VCaP (cell line): ENCODE results near the gene OTUD7B.

Experiments used
- H3K27ac ChIP-seq: fragments of 450-650 bp; 2 replicates; pipeline ENCODE4 v1.5.1; 2017
- TF ChIP-seq, protein P1 (sequence below): fragments of 450-650 bp; conservative IDR thresholded peaks from 2 replicates; pipeline ENCODE4 v1.5.1; 2017; ENCODE audit warnings: mild to moderate bottlenecking, moderate library complexity

Gene OTUD7B

DNA sequence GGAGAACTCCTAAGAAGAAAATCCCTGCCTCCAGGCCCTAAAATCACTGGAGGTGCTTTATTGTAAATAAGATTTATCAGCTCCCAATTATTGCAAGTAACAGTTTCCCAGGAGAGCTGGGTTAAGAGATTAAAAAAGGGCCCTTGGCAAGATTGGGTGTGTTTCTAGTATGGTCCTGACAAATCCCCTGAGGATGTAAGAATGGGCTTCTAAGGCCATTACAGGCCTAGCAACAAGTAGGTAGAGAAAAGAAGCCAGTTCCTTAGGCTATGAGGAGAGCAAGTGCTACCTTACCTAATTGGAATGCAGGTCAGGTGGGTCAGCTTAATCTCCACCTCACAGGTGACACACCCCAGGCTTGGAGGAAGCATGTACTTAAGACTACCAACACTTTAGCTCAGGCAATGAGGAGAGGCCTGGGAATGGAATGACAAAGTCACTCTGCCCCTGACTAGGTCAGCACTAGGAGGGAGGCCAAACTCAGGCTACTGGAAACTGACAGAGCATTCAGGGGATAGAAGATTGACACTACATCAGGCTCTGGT lies 6.8 kb upstream of the OTUD7B start:
- TF ChIP-seq, protein P1, sequence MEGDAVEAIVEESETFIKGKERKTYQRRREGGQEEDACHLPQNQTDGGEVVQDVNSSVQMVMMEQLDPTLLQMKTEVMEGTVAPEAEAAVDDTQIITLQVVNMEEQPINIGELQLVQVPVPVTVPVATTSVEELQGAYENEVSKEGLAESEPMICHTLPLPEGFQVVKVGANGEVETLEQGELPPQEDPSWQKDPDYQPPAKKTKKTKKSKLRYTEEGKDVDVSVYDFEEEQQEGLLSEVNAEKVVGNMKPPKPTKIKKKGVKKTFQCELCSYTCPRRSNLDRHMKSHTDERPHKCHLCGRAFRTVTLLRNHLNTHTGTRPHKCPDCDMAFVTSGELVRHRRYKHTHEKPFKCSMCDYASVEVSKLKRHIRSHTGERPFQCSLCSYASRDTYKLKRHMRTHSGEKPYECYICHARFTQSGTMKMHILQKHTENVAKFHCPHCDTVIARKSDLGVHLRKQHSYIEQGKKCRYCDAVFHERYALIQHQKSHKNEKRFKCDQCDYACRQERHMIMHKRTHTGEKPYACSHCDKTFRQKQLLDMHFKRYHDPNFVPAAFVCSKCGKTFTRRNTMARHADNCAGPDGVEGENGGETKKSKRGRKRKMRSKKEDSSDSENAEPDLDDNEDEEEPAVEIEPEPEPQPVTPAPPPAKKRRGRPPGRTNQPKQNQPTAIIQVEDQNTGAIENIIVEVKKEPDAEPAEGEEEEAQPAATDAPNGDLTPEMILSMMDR: no peak
- no peak overlapping the region for H3K27ac ChIP-seq

GRCh38 chr1:150015651-150016131 lies 5.2 kb upstream of the OTUD7B start:
- TF ChIP-seq, protein P1: no peak
- H3K27ac ChIP-seq: no peak overlapping the region

GRCh38 chr1:150012611-150013010 lies 2.1 kb upstream of the OTUD7B start:
- no peak overlapping the region for H3K27ac ChIP-seq
- TF ChIP-seq, protein P1: no peak

DNA sequence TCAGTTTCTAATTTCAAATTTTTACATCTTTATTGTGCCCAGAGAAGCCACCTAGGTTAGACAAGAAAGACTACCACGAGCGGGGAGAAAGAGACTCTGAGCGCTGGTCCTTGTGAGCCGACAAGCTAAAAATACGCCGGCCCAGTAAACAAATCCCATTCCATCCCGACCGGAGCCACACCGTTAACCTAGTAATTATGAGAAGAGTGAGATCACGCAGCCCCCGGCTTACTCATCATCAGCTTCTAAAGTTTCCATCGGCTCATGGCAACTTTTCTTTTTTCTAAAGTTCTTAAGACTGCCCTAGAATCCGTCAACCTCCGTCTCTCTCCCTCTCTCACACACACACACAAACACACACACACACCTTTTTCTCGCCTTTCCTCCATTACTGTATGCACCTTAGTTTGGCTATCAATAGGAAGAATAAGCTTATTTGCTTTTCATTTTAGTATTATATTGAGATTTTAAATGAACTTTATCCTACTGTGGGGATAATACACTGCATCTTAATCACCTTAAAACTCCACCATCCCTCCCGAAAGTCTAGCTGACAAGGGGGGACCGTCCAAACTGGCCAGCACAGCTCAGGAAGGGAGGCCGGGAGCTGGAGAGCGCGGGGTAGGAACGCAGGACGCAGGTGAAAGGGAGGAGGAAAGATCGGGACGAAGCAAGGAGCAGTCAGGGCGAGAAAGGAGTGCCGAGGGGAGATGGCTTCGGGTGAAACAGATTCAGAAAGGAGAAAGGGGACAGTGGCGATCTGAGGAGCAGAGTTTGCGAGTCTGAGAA lies 728 bp downstream of the OTUD7B start:
- peak overlapping the region; percentile 94 for H3K27ac ChIP-seq

GRCh38 chr1:150008699-150009098 lies 1.8 kb downstream of the OTUD7B start:
- TF ChIP-seq, protein P1: no peak
- H3K27ac ChIP-seq: peak overlapping the region; percentile 94

More for the DNA sequence above, 728 bp downstream of the OTUD7B start:
- TF ChIP-seq, protein P1: no peak

DNA sequence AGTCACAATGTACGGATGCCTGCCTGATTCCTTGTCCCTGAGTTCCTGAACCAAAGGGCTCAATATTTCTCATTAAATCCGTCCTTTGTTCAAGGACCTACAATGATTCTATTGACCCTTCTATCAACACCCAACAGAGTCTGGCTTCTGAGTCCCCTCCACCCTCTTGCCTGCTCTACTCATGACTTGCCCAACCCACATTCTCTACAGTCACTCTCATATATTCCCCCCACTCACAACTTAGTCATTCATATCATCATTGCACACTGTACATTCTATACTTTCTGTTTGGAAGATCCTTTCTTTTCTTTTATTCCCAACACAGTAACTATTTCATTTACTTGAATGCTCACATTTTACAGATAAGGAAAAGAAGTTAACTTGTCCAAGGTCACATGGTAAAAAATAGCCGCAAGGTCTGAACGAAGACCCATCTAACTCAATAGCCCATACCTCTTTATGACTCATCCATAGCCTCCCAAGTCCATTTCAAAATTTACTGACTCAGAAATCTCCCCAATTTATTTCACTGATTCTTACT lies 3.6 kb downstream of the OTUD7B start:
- peak overlapping the region; percentile 94 for H3K27ac ChIP-seq

GRCh38 chr1:150005606-150006005 lies 4.9 kb downstream of the OTUD7B start:
- H3K27ac ChIP-seq: no peak overlapping the region
- TF ChIP-seq, protein P1: no peak

More for the DNA sequence above, 3.6 kb downstream of the OTUD7B start:
- TF ChIP-seq, protein P1: no peak
